Panc1 (cell line): ENCODE measurements around the gene CFAP43. TPM values are rescaled to one million over a fixed set of nuclear protein-coding genes. Genes with fewer than 3 reads are reported as not detected.
"Not testable (repeated sequence)": the region's sequence is repeated elsewhere in the genome, so short reads cannot be mapped to it uniquely, and the experiment has no call there.

Source experiments
- ATAC-seq: fragments of 200-7000 bp; cut with Tn5 transposase; 2 replicates; pipeline ENCODE4 v1.9.1; 2020; ENCODE audit warnings: mild to moderate bottlenecking, moderate library complexity
- BruUV-seq: library from RNA; stranded (reverse); fragments of 400-500 nt; replicated peaks from 2 replicates; lab custom pipeline; 2021; lab: Mats Ljungman, UMichigan
- CTCF ChIA-PET: fragments of 300-600 bp; sonication (Branson Sonifier 250); formaldehyde crosslinking; loops from one replicate; lab custom pipeline; 2022; ENCODE audit warnings: antibody characterized with exemption; lab: Charles Lee
- POLR2A ChIA-PET: fragments of 300-600 bp; sonication (Branson Sonifier 250); formaldehyde crosslinking; loops from one replicate; lab custom pipeline; 2022; ENCODE audit warnings: antibody characterized with exemption; lab: Charles Lee
- DNase-seq: peaks from one replicate; pipeline ENCODE4 v3.0.0-alpha.2; 2010; ENCODE audit warnings: low read depth, low spot score
- H3K27ac ChIP-seq: 2 replicates; pipeline ENCODE4 v1.5.1; 2011; ENCODE audit warnings: mild to moderate bottlenecking, low read length, inconsistent platforms
- H3K27me3 ChIP-seq: fragments of 200-500 bp; sonication (Bioruptor generic); 2 replicates; pipeline ENCODE4 v1.6.0; 2014; ENCODE audit warnings: low read length, inconsistent platforms; ENCODE audit not compliant: control insufficient read depth, insufficient read depth
- H3K36me3 ChIP-seq: fragments of 200-500 bp; sonication (Bioruptor generic); 2 replicates; pipeline ENCODE4 v1.5.1; 2014; ENCODE audit warnings: inconsistent platforms, mild to moderate bottlenecking, low read length, moderate library complexity; ENCODE audit not compliant: control insufficient read depth, insufficient read depth
- H3K4me1 ChIP-seq: 2 replicates; pipeline ENCODE4 v1.5.1; 2011; ENCODE audit warnings: inconsistent platforms, mild to moderate bottlenecking, low read length, moderate library complexity; ENCODE audit not compliant: control insufficient read depth, insufficient read depth
- H3K4me3 ChIP-seq, 2 experiments: 2 replicates each; pipeline ENCODE4 v1.5.1; 2011 to 2012; ENCODE audit warnings: low read depth in 2 of 2, low read length in 2 of 2, mild to moderate bottlenecking in 2 of 2, inconsistent platforms in 1 of 2, moderate library complexity in 1 of 2
- H3K9me3 ChIP-seq: fragments of 200-500 bp; sonication (Bioruptor generic); 2 replicates; pipeline ENCODE4 v1.5.1; 2014; ENCODE audit warnings: low read depth, mild to moderate bottlenecking, inconsistent platforms, low read length, moderate library complexity; ENCODE audit not compliant: control insufficient read depth, insufficient read depth
- POLR2AphosphoS5 ChIP-seq: IDR thresholded peaks from 2 replicates; pipeline ENCODE4 v1.6.1; 2012; ENCODE audit warnings: mild to moderate bottlenecking, low read depth, low read length, moderate library complexity
- SIN3A ChIP-seq: IDR thresholded peaks from 2 replicates; pipeline ENCODE4 v1.6.1; 2012; ENCODE audit warnings: low read depth, mild to moderate bottlenecking, low read length, moderate library complexity, borderline replicate concordance; ENCODE audit not compliant: insufficient read depth
- TCF7L2 ChIP-seq: IDR thresholded peaks from 2 replicates; pipeline ENCODE4 v1.6.1; 2011; ENCODE audit warnings: mild to moderate bottlenecking, low read depth, low read length, inconsistent platforms
- in situ Hi-C: cut with HindIII; loops from 2 replicates; pipeline ENCODE4 v1.10.0; 2016; ENCODE audit warnings: low sequenced_read_pairs, low pct_unique_long_range_greater_than_20kb
- intact Hi-C: fragments of 100-400 bp; cut with micrococcal nuclease; formaldehyde crosslinking; loops from one replicate; pipeline ENCODE4 v1.10.0; 2022; ENCODE audit not compliant: unreplicated experiment
- total RNA-seq: library from RNA; stranded (reverse); gene quantifications from one replicate; pipeline ENCODE4 v1.2.1, GENCODE V29; 2021; ENCODE audit not compliant: unreplicated experiment
- TF ChIP-seq, protein P1 (sequence below), 2 experiments: IDR thresholded peaks; 2 replicates each; pipeline ENCODE4 v1.6.1; 2011 to 2012; ENCODE audit warnings: low read depth in 2 of 2, control low read depth in 1 of 2, low read length in 1 of 2, mild to moderate bottlenecking in 1 of 2, moderate library complexity in 1 of 2; ENCODE audit not compliant: insufficient read depth in 1 of 2
- TF ChIP-seq, protein P2 (sequence below): fragments of 450-650 bp; IDR thresholded peaks from 2 replicates; pipeline ENCODE4 v1.5.1; 2017; ENCODE audit warnings: mild to moderate bottlenecking

Gene CFAP43
- total RNA-seq, 1 experiment from 2014 or later = 0.21 TPM

DNA sequence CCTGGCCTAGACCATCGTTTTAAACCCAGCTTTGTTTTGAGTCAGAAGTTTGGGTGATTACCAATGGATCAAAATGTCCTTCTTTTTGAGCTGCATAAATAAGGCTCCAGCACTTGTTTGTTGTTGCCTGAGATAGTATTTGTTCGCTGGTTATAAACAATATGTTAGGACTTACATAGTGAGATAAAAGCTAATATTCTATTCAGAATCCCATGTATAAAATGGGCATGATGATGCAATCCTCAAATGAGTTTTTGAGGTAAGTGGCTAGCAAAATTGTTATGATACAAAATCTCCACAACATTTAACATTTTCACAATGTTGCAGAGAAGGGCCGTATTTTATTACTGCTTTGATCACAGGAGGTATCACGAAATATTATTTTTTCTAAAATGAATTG lies 48.5 kb downstream of the CFAP43 start:
- no peak for TF ChIP-seq TCF7L2
- no peak for TF ChIP-seq POLR2AphosphoS5
- TF ChIP-seq SIN3A = no peak
- TF ChIP-seq, protein P1, sequence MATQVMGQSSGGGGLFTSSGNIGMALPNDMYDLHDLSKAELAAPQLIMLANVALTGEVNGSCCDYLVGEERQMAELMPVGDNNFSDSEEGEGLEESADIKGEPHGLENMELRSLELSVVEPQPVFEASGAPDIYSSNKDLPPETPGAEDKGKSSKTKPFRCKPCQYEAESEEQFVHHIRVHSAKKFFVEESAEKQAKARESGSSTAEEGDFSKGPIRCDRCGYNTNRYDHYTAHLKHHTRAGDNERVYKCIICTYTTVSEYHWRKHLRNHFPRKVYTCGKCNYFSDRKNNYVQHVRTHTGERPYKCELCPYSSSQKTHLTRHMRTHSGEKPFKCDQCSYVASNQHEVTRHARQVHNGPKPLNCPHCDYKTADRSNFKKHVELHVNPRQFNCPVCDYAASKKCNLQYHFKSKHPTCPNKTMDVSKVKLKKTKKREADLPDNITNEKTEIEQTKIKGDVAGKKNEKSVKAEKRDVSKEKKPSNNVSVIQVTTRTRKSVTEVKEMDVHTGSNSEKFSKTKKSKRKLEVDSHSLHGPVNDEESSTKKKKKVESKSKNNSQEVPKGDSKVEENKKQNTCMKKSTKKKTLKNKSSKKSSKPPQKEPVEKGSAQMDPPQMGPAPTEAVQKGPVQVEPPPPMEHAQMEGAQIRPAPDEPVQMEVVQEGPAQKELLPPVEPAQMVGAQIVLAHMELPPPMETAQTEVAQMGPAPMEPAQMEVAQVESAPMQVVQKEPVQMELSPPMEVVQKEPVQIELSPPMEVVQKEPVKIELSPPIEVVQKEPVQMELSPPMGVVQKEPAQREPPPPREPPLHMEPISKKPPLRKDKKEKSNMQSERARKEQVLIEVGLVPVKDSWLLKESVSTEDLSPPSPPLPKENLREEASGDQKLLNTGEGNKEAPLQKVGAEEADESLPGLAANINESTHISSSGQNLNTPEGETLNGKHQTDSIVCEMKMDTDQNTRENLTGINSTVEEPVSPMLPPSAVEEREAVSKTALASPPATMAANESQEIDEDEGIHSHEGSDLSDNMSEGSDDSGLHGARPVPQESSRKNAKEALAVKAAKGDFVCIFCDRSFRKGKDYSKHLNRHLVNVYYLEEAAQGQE (IDR thresholded peaks at IDR 0.05; ENCODE audit: insufficient read depth in 1 of 2, low read depth in 2 of 2, low read length in 1 of 2) = no peak
- TF ChIP-seq, protein P2, sequence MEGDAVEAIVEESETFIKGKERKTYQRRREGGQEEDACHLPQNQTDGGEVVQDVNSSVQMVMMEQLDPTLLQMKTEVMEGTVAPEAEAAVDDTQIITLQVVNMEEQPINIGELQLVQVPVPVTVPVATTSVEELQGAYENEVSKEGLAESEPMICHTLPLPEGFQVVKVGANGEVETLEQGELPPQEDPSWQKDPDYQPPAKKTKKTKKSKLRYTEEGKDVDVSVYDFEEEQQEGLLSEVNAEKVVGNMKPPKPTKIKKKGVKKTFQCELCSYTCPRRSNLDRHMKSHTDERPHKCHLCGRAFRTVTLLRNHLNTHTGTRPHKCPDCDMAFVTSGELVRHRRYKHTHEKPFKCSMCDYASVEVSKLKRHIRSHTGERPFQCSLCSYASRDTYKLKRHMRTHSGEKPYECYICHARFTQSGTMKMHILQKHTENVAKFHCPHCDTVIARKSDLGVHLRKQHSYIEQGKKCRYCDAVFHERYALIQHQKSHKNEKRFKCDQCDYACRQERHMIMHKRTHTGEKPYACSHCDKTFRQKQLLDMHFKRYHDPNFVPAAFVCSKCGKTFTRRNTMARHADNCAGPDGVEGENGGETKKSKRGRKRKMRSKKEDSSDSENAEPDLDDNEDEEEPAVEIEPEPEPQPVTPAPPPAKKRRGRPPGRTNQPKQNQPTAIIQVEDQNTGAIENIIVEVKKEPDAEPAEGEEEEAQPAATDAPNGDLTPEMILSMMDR = no peak
- ATAC-seq = no peak
- ChIA-PET CTCF (no interaction called here), POLR2A (no interaction called here)
- intact Hi-C loops = no loop called here
- no peaks in the 10 kb centered on the region for H3K4me1 ChIP-seq
- DNase-seq = no peak
- peaks cover 10% of the 10 kb centered on the region; the same call in 1 of the 2 replicates for H3K27me3 ChIP-seq
- BruUV-seq = no TSS peak
- H3K4me3 ChIP-seq = no peak overlapping the region
- no peaks in the 10 kb centered on the region for H3K36me3 ChIP-seq
- H3K27ac ChIP-seq = no peak overlapping the region
- in situ Hi-C loops = no loop called here
- H3K9me3 ChIP-seq = no peaks in the 10 kb centered on the region

DNA sequence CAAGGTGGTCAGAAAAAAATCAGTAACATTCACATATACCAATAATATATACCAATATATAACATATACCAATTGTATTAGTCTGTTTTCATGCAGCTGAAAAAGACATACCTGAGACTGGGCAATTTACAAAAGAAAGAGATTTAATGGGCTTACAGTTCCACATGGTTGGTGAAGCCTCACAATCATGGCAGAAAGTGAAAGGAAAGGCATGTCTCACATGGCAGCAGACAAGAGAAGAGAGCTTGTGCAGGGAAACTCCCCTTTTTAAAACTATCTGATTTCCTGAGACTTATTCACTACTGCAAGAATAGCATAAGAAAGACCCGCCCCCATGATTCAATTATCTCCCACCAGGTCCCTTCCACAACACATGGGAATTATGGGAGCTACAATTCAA lies 58.0 kb downstream of the CFAP43 start:
- intact Hi-C loops = not testable (repeated sequence)

DNA sequence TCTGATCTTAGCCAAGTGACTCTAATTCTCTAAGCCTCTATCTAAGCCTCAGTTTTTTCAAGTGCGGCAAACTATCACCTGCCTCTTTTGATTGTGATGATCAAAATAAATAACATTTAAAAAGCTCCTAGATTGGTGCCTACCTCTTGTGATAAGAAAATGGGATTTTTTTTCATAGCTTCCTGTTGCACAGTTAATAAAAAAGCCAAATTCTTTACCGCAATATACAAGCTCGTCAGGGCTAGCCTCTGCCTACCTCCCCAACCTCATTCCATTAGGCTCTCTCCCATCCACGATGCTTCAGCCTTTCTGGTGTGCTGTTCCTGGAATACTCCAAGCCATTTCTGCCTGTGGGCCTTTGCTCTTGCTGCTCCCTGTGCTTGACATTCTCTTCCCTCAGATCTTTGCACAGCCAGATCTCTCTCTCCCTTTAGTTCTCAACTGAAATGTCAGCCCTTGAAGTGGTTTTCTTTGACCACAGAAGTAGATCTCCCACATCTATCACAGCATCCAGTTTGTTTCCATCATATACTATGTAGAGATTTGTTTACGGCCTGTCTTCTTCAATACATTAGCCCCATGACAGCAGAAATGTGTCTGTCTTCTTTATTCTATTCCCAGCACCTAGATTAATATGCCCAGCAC lies 61.4 kb downstream of the CFAP43 start:
- CTCF ChIA-PET = no interaction called here
- intact Hi-C loops (no loop called here), in situ Hi-C loops (no loop called here)
- TF ChIP-seq POLR2AphosphoS5 = no peak
- TF ChIP-seq SIN3A = no peak
- TF ChIP-seq, protein P1 (IDR thresholded peaks at IDR 0.05; ENCODE audit: insufficient read depth in 1 of 2, low read depth in 2 of 2, low read length in 1 of 2) = no peak
- no peak for TF ChIP-seq TCF7L2
- TF ChIP-seq, protein P2 = no peak
- BruUV-seq = no TSS peak
- no peak overlapping the region for H3K4me3 ChIP-seq
- H3K27ac ChIP-seq = no peak overlapping the region
- H3K27me3 ChIP-seq = peaks cover 19% of the 10 kb centered on the region
- DNase-seq (no peak), ATAC-seq (no peak)
- POLR2A ChIA-PET = no interaction called here
- H3K4me1 ChIP-seq = no peaks in the 10 kb centered on the region
- no peaks in the 10 kb centered on the region for H3K9me3 ChIP-seq
- H3K36me3 ChIP-seq = no peaks in the 10 kb centered on the region

More for the DNA sequence above, 58.0 kb downstream of the CFAP43 start:
- H3K4me3 ChIP-seq, DNase-seq, CTCF ChIA-PET, H3K27me3 ChIP-seq, BruUV-seq, H3K4me1 ChIP-seq, in situ Hi-C loops, ATAC-seq, H3K27ac ChIP-seq, H3K36me3 ChIP-seq, H3K9me3 ChIP-seq, POLR2A ChIA-PET: not testable (repeated sequence)
